ENCODE measurements around the gene RNF149. TPM values are rescaled to one million over a fixed set of nuclear protein-coding genes. Genes with fewer than 3 reads are reported as not detected.

Gene RNF149
- total RNA-seq, 2 donors from 2014 or later = 30.9 to 50.8 TPM

- ATAC-seq (replicated peaks in 1 of 2) (no peak), DNase-seq (no peak)
- no peaks in the 10 kb centered on the region for H3K27me3 Mint-ChIP-seq (ENCODE audit: low read depth)
- H3K4me1 Mint-ChIP-seq (ENCODE audit: low read depth) = peaks cover 21% of the 10 kb centered on the region
- peaks cover 14 to 21% of the 10 kb centered on the region in 2 donors for H3K36me3 Mint-ChIP-seq (ENCODE audit: insufficient read depth in 2 of 2)
- H3K4me3 Mint-ChIP-seq = no peak overlapping the region
- H3K9me3 Mint-ChIP-seq = no peaks in the 10 kb centered on the region
- no peak overlapping the region for H3K27ac Mint-ChIP-seq
Measured at GRCh38 chr2:101277111-101277510, 31.4 kb downstream of the RNF149 start.

- Mint-ChIP-seq H3K4me1 (ENCODE audit: low read depth) (peaks cover 37% of the 10 kb centered on the region), H3K36me3 (ENCODE audit: insufficient read depth in 2 of 2) (peaks cover 12 to 21% of the 10 kb centered on the region in 2 donors), H3K4me3 (peak overlapping the region in 1 of 2 donors; percentile 49), H3K9me3 (no peaks in the 10 kb centered on the region), H3K27me3 (ENCODE audit: low read depth) (no peaks in the 10 kb centered on the region), H3K27ac (no peak overlapping the region)
- DNase-seq (no peak), ATAC-seq (replicated peaks in 1 of 2) (no peak)
Measured at GRCh38 chr2:101274142-101274541, 34.4 kb downstream of the RNF149 start.

GRCh38 chr2:101273056-101273455 lies 35.4 kb downstream of the RNF149 start:
- peak overlapping the region; percentile 27 to 37 for H3K4me3 Mint-ChIP-seq
- peaks cover 15 to 21% of the 10 kb centered on the region in 2 donors for H3K36me3 Mint-ChIP-seq (ENCODE audit: insufficient read depth in 2 of 2)
- DNase-seq (no peak), ATAC-seq (replicated peaks in 1 of 2) (no peak)
- no peaks in the 10 kb centered on the region for H3K27me3 Mint-ChIP-seq (ENCODE audit: low read depth)
- H3K27ac Mint-ChIP-seq = peak overlapping the region; percentile 94
- H3K4me1 Mint-ChIP-seq (ENCODE audit: low read depth) = peaks cover 37% of the 10 kb centered on the region
- no peaks in the 10 kb centered on the region for H3K9me3 Mint-ChIP-seq

GRCh38 chr2:101272045-101272784 lies 36.3 kb downstream of the RNF149 start:
- H3K27me3 Mint-ChIP-seq (ENCODE audit: low read depth) = no peaks in the 10 kb centered on the region
- H3K4me3 Mint-ChIP-seq = peak overlapping the region; percentile 27 to 80
- H3K27ac Mint-ChIP-seq = peak overlapping the region; percentile 94
- H3K9me3 Mint-ChIP-seq = no peaks in the 10 kb centered on the region
- DNase-seq (peak in 1 of 2 donors; percentile 4), ATAC-seq (replicated peaks in 1 of 2) (peak; percentile 98 to 99)
- peaks cover 42% of the 10 kb centered on the region for H3K4me1 Mint-ChIP-seq (ENCODE audit: low read depth)
- peaks cover 15 to 21% of the 10 kb centered on the region in 2 donors for H3K36me3 Mint-ChIP-seq (ENCODE audit: insufficient read depth in 2 of 2)

- no peaks in the 10 kb centered on the region for H3K9me3 Mint-ChIP-seq
- H3K27ac Mint-ChIP-seq = no peak overlapping the region
- H3K4me3 Mint-ChIP-seq = no peak overlapping the region
- H3K36me3 Mint-ChIP-seq (ENCODE audit: insufficient read depth in 2 of 2) = peaks cover 18 to 25% of the 10 kb centered on the region in 2 donors
- no peaks in the 10 kb centered on the region for H3K27me3 Mint-ChIP-seq (ENCODE audit: low read depth)
- H3K4me1 Mint-ChIP-seq (ENCODE audit: low read depth) = peaks cover 47% of the 10 kb centered on the region
- ATAC-seq (replicated peaks in 1 of 2) = no peak
- no peak for DNase-seq
Measured at GRCh38 chr2:101270700-101271259, 37.7 kb downstream of the RNF149 start.

GRCh38 chr2:101267671-101268656 lies 40.5 kb downstream of the RNF149 start:
- H3K27ac Mint-ChIP-seq = peak overlapping the region; percentile 38
- DNase-seq = no peak
- peaks cover 16 to 28% of the 10 kb centered on the region in 2 donors for H3K36me3 Mint-ChIP-seq (ENCODE audit: insufficient read depth in 2 of 2)
- H3K27me3 Mint-ChIP-seq (ENCODE audit: low read depth) = no peaks in the 10 kb centered on the region
- H3K9me3 Mint-ChIP-seq = no peaks in the 10 kb centered on the region
- no peak for ATAC-seq (replicated peaks in 1 of 2)
- peaks cover 47% of the 10 kb centered on the region for H3K4me1 Mint-ChIP-seq (ENCODE audit: low read depth)
- H3K4me3 Mint-ChIP-seq = no peak overlapping the region

GRCh38 chr2:101265893-101266499 lies 42.5 kb downstream of the RNF149 start:
- ATAC-seq (replicated peaks in 1 of 2) (no peak), DNase-seq (no peak)
- Mint-ChIP-seq H3K4me3 (no peak overlapping the region), H3K27ac (no peak overlapping the region), H3K9me3 (no peaks in the 10 kb centered on the region), H3K4me1 (ENCODE audit: low read depth) (peaks cover 31% of the 10 kb centered on the region), H3K27me3 (ENCODE audit: low read depth) (no peaks in the 10 kb centered on the region), H3K36me3 (ENCODE audit: insufficient read depth in 2 of 2) (peaks cover 17 to 24% of the 10 kb centered on the region in 2 donors)

GRCh38 chr2:101264360-101264939 lies 44.1 kb downstream of the RNF149 start:
- H3K4me1 Mint-ChIP-seq (ENCODE audit: low read depth) = peaks cover 26% of the 10 kb centered on the region

GRCh38 chr2:101263377-101263800 lies 45.1 kb downstream of the RNF149 start:
- H3K4me3 Mint-ChIP-seq = no peak overlapping the region
- peaks cover 14 to 29% of the 10 kb centered on the region in 2 donors for H3K36me3 Mint-ChIP-seq (ENCODE audit: insufficient read depth in 2 of 2)
- peak overlapping the region; percentile 92 for H3K27ac Mint-ChIP-seq

More at GRCh38 chr2:101264360-101264939, 44.1 kb downstream of the RNF149 start:
- peaks cover 12 to 19% of the 10 kb centered on the region in 2 donors for H3K36me3 Mint-ChIP-seq (ENCODE audit: insufficient read depth in 2 of 2)
- no peaks in the 10 kb centered on the region for H3K9me3 Mint-ChIP-seq
- no peak for DNase-seq
- H3K4me3 Mint-ChIP-seq = peak overlapping the region in 1 of 2 donors; percentile 4
- peak in 1 of 2 donors; percentile 62 for ATAC-seq (replicated peaks in 1 of 2)
- peak overlapping the region; percentile 82 for H3K27ac Mint-ChIP-seq
- H3K27me3 Mint-ChIP-seq (ENCODE audit: low read depth) = no peaks in the 10 kb centered on the region

GRCh38 chr2:101262142-101262541 lies 46.4 kb downstream of the RNF149 start:
- Mint-ChIP-seq H3K4me3 (no peak overlapping the region), H3K9me3 (no peaks in the 10 kb centered on the region), H3K27ac (peak overlapping the region; percentile 27), H3K27me3 (ENCODE audit: low read depth) (no peaks in the 10 kb centered on the region), H3K4me1 (ENCODE audit: low read depth) (peaks cover 30% of the 10 kb centered on the region), H3K36me3 (ENCODE audit: insufficient read depth in 2 of 2) (peaks cover 11 to 29% of the 10 kb centered on the region in 2 donors)
- DNase-seq (no peak), ATAC-seq (replicated peaks in 1 of 2) (no peak)

More at GRCh38 chr2:101263377-101263800, 45.1 kb downstream of the RNF149 start:
- DNase-seq = no peak
- no peak for ATAC-seq (replicated peaks in 1 of 2)
- Mint-ChIP-seq H3K27me3 (ENCODE audit: low read depth) (no peaks in the 10 kb centered on the region), H3K4me1 (ENCODE audit: low read depth) (peaks cover 26% of the 10 kb centered on the region), H3K9me3 (no peaks in the 10 kb centered on the region)

GRCh38 chr2:101258804-101259203 lies 49.7 kb downstream of the RNF149 start:
- Mint-ChIP-seq H3K4me1 (ENCODE audit: low read depth) (peaks cover 46% of the 10 kb centered on the region), H3K27ac (peak overlapping the region; percentile 70), H3K27me3 (ENCODE audit: low read depth) (no peaks in the 10 kb centered on the region), H3K9me3 (no peaks in the 10 kb centered on the region), H3K36me3 (ENCODE audit: insufficient read depth in 2 of 2) (peaks cover 6 to 28% of the 10 kb centered on the region in 2 donors), H3K4me3 (no peak overlapping the region)
- DNase-seq = no peak
- no peak for ATAC-seq (replicated peaks in 1 of 2)

GRCh38 chr2:101256316-101256715 lies 52.2 kb downstream of the RNF149 start:
- H3K4me1 Mint-ChIP-seq (ENCODE audit: low read depth) = peaks cover 58% of the 10 kb centered on the region
- no peaks in the 10 kb centered on the region for H3K9me3 Mint-ChIP-seq
- peaks cover 8 to 26% of the 10 kb centered on the region in 2 donors for H3K36me3 Mint-ChIP-seq (ENCODE audit: insufficient read depth in 2 of 2)
- no peaks in the 10 kb centered on the region for H3K27me3 Mint-ChIP-seq (ENCODE audit: low read depth)
- peak overlapping the region; percentile 28 to 50 for H3K4me3 Mint-ChIP-seq
- ATAC-seq (replicated peaks in 1 of 2) = no peak
- peak overlapping the region; percentile 1 for H3K27ac Mint-ChIP-seq
- DNase-seq = no peak

Measured in activated T-cell treated with anti-CD3 and anti-CD28 coated beads, Interleukin-2, amount 50 U/mL, for 72 hours (primary cell).